GM18858 (cell line): ENCODE results near the gene CEP70.
A peak's percentile ranks its signal among the peaks of the same experiment; 100 is the strongest.
"Not testable (repeated sequence)": the region's sequence is repeated elsewhere in the genome, so short reads cannot be mapped to it uniquely, and the experiment has no call there.

ENCODE experiments used
- ATAC-seq: cut with Tn5 transposase; IDR thresholded peaks from one replicate; pipeline ENCODE4 v1.9.1; 2021; ENCODE audit not compliant: unreplicated experiment

Gene CEP70, protein sequence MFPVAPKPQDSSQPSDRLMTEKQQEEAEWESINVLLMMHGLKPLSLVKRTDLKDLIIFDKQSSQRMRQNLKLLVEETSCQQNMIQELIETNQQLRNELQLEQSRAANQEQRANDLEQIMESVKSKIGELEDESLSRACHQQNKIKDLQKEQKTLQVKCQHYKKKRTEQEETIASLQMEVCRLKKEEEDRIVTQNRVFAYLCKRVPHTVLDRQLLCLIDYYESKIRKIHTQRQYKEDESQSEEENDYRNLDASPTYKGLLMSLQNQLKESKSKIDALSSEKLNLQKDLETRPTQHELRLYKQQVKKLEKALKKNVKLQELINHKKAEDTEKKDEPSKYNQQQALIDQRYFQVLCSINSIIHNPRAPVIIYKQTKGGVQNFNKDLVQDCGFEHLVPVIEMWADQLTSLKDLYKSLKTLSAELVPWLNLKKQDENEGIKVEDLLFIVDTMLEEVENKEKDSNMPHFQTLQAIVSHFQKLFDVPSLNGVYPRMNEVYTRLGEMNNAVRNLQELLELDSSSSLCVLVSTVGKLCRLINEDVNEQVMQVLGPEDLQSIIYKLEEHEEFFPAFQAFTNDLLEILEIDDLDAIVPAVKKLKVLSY

DNA sequence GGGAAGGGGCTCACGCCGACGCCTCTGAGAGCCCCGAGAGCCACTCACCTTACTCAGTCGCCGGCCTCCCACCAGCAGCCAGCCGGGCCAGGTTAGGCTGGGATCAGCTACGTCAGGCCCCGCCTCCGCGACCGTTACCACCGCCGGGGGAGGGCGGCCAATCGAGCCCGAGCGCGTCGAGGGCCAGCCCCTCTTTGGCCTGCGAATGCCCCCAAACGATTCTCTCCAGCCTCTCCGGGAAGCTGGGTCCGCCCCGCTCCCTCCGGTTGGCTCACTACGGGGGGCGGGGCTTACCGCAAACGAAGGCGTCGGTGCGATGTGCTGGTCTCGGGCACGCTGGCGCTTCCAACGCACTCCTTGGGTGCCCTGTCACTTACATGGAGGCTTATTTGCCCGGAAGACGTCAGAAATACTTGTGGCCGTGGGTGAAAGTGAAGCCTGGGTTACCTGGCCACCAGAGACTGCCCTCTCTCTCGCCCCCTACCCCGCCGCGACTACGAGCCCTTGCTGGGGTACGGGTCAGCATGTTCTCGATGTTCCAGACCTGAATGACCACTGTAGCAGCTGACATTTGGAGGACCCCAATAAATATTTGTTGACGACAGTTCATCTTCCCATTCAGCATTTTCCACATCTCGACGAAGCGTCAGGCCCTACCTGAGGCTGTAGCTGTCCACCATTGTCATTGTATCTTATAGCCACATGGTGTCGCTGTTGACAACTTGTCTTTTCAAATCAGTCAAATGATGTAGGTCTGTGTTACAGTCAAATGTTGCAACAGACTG lies at the start of gene CEP70:
Gene CEP70 (minus strand): TSS at position 111 of the 785 bp plus-strand sequence. CDS start 21,333 bp downstream, outside the sequence.
- ATAC-seq = peak; percentile 80

- no peak for ATAC-seq
These were observed 48.8 kb upstream of the CEP70 start for GRCh38 chr3:138642927-138643253.

DNA sequence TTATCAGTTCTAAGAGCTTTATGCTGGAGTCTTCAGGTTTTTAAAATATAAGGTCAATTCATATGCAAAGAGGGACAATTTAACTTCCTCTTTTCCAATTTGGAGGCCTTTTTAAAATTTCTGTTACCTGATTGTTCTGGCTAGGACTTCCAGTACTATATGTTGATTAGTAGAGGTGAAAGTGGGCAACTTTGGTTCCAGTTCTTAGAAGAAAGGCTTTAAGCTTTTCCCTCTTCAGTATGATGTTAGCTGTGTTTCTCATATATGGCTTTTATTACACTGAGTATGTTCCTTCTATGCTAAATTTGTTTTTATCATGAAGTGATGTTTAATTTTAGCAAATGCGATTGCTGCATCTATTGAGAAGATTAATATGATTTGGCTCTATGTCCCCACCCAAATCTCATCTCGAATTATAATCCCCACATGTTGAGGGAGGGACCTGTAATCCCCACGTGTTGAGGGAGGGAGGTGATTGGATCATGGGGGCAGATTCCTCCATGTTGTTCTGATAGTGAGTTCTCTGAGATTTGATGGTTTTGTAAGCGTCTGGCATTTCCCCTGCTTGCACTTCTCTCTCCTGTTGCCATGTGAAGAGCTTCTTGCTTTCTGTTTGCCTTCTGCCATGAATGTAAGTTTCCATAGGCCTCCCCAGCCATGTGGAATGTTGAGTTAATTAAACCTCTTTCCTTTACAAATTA lies 48.3 kb upstream of the CEP70 start:
- no peak for ATAC-seq

GRCh38 chr3:138640537-138640936 lies 46.5 kb upstream of the CEP70 start:
- no peak for ATAC-seq

DNA sequence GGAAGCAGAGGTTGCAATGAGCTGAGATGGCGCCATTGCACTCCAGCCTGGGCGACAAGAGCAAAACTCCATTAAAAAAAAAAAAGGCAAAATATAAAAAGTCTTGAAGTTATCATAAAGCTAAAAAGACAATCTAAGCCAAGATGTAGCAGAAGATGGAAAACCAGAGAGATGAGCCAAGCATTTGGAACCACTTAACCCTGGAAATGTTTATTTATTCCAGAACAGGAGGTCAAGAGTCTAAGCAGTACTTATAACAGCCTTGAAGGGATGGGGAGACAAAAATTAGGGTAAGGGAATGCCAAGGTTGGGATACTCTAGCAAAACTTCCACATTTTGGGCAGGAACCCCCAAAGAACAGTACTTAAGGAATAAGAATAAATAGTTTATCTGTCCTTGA lies 44.6 kb upstream of the CEP70 start:
- no peak for ATAC-seq

DNA sequence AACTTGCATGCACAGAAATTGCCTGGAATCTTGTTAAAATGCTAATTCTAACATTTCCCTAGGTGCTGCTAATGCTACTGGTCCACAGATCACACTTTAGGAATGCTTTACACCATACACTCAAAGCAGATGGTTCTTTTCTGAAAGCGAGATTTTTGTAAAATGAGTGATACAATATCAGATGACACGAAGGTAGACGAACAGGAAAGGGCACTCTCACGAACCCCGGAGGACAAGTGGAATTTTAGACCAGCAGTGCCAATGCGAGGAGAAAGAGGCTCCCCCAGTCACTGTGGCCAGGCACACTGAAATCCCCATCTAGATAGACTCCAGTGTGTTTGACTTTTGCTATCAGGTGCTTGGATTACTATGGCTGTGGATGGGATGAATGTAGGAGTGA lies 35.5 kb upstream of the CEP70 start:
- ATAC-seq = no peak

DNA sequence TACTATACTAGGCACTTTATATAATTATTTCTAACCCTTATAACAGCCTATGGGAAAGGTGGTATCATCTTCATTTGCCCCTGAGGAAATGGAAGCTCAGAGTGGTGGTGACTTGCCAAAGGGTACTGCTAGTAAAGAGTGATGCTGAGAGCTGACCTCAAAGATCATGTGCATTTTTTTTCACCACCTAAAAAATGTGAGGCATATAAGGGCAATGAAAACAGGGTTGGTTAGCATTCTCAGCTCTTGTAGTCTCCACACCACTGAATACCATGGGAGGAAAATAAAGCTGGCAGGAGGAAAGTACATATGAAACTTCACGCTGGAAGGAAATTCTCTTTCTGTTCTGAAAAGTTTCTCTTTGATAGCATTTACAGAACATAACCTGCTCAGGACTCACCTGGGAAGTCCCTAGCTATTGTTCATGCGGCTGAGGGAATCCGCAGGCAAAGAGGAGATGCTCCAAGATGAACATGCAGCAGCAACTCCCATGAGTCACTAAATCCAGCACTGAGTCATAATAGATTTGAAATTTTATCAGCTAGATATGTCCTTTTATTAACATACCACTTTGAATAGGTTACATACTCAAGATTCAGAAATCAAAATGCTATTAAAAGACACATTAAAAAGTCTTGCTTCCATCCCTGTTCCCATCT lies 31.8 kb upstream of the CEP70 start:
- no peak for ATAC-seq

- ATAC-seq = no peak
These were observed 30.5 kb upstream of the CEP70 start for GRCh38 chr3:138624518-138624917.

DNA sequence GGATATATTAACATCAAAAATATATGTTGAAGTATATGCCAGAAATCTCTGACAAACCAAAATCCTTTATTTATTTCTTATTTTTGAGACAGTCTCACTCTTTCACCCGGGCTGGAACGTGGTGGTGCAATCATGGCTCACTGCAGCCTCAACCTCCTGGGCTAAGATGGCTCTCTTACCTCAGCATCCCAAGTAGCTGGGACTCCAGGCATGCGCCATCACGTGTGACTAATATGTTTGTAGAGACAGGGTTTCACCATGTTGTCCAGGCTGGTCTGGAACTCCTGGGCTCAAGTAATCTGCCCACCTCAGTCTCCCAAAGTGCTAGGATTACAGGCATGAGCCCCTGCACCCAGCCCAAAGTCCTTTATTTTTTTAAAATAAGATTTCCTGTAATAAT lies 26.4 kb upstream of the CEP70 start:
- ATAC-seq = no peak

DNA sequence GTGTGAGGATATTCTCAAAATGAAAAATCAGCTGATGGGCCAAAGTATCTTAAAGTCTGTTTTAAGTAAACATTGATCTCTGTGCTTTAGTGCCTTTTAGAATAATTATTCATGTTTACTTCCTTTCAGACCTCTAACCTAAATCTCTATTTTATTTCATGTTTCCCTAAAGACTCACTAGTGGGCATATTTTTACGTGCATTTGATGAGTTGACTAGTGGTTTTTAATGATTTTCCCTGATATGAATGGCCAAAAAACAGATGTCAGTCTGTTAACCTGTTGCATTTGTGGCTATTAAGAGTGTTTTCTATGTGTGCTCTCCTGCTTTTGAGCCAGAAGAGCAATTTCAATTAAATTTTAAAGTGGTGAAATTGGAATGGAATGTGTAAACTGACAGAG lies 21.4 kb upstream of the CEP70 start:
- ATAC-seq = no peak

- ATAC-seq = no peak
These were observed 15.8 kb upstream of the CEP70 start for GRCh38 chr3:138609898-138610266.

DNA sequence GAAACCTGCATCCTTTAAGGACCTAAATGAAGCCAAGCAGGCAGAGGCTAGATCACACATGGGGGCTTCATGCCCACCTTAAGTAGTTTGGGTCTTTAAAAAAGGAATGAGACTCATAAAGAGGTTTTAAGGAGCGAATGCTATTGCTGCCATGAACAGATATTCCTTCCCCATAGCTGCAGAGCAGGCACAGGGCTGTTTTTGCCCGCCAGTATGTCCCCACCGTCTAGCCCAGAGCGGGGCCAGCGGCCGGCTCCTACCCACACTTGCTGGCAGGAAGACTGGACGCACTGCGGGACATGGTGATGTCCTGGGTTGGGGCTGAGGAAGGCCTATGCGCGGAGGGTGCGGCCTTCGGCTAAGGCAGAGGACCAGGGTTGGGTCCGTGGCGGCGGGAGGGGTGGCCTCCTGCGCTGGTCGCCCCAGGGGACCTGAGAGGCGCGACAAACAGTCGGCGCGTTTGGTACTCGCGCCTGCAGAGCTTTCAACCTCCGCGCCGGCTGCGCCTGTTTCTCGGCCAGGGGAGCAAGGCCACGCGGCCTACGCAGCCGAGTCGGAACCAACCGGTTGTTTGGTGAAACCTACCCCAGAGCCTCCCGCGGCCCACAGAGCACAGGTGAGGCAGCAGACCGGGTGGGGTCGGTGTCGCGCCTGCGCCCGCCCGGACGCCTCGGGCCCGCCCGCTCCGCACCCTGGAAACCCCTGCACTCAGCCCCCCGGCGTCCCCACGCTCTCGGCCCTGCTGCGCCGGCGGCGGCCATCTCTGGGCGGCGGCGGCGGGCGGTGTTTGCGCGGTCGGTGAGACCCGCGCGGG lies 14.5 kb upstream of the CEP70 start, which contains the start of gene FAIM:
Gene FAIM (plus strand): TSS at position 450 of the 814 bp plus-strand sequence. CDS start 10,956 bp downstream, outside the sequence.
- ATAC-seq = peak; percentile 67

DNA sequence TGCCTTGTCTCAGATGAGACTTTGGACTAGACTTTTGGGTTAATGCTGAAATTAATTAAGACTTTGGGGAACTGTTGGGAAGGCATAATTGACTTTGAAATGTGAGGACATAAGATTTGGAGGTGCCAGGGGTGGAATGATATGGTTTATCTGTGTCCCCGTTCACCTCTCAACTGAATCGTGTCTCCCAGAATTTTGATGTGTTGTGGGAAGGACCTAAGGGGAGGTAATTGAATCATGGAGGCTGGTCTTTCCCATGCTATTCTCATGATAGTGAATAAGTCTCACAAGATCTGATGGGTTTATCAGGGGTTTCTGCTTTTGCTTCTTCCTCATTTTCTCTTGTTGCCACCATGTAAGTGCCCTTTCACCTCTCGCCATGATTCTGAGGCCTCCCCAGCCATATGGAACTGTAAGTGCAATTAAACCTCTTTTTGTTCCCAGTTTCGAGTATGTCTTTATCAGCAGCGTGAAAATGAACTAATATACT lies 10.1 kb upstream of the CEP70 start:
- not testable (repeated sequence) for ATAC-seq

GRCh38 chr3:138601661-138602060 lies 7.6 kb upstream of the CEP70 start:
- not testable (repeated sequence) for ATAC-seq

DNA sequence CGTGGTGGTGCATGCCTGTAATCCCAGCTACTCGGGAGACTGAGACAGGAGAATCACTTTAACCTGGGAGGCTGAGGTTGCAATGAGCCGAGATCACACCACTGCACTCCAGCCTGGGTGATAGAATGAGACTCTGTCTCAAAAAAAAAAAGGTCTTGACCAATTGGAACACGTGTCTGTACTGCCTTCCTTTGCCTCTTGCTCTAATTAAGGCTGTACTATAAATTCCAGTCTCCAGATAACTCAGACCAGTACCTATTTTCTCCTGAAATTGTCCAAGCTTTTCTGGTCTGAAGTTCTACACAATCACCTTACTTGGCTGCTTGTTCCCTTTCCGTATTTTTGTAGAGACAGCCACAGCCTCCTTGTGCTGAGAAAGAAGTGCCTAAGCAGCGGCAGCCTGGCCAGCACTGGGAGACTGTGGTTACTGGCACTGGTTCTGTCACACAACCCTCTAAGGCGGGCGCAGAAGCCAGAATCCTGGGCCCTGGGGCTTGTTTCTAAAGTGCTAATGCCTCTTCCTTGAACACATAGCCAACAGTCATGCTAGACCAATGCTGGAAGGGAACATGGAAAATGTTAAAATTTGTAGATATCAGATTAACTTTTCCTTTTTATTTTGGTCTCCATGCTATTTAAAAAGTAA lies 6.2 kb upstream of the CEP70 start:
- ATAC-seq = no peak

DNA sequence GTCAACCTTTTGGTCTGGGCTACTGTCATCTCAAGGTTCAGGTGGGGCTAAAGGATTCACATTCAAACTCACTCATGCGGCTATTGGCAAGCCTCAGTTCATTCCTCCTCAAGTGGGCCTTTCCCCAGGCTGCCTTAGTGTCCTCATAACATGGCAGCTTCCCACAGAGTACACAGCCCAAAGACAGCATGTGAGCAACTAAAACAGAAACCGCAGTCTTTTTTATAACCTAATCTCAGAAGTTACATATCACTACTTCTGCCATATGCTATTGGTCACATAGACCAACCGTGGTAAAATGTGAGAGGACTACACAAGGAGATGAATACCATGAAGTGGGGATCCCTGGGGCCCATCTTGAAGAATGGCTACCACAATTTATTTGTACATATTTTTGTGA lies 4.5 kb upstream of the CEP70 start:
- ATAC-seq = no peak

- ATAC-seq = not testable (repeated sequence)
These were observed 3.3 kb upstream of the CEP70 start for GRCh38 chr3:138597186-138597976.

- no peak for ATAC-seq
These were observed 1.0 kb upstream of the CEP70 start for GRCh38 chr3:138594935-138595610.
